Suprapubic skin (tissue), 4 donors: Measurements from ENCODE around the gene ZNF423. TPM values are rescaled to one million over a fixed set of nuclear protein-coding genes. Genes with fewer than 3 reads are reported as not detected.

ENCODE experiments used
- DNase-seq, 2 donors: peaks; one replicate each; pipeline ENCODE4 v3.0.0-alpha.2; 2019; ENCODE audit warnings: low spot score in 2 of 2
- H3K27ac ChIP-seq: fragments of 200-600 bp; sonication (generic); one replicate; pipeline ENCODE4 v1.5.1; 2019
- H3K27me3 ChIP-seq: fragments of 200-600 bp; sonication (generic); one replicate; pipeline ENCODE4 v1.5.1; 2019
- H3K36me3 ChIP-seq: fragments of 200-600 bp; sonication (generic); one replicate; pipeline ENCODE4 v1.5.1; 2019
- H3K4me1 ChIP-seq: fragments of 200-600 bp; sonication (generic); one replicate; pipeline ENCODE4 v1.5.1; 2019
- H3K4me3 ChIP-seq: fragments of 200-600 bp; sonication (generic); one replicate; pipeline ENCODE4 v1.5.1; 2019; ENCODE audit warnings: mild to moderate bottlenecking
- H3K9me3 ChIP-seq: fragments of 200-600 bp; sonication (generic); one replicate; pipeline ENCODE4 v1.5.1; 2019
- EP300 ChIP-seq: sonication (generic); formaldehyde crosslinking; IDR thresholded peaks from one replicate; pipeline ENCODE4 v1.6.1; 2017; ENCODE audit warnings: antibody characterized with exemption
- POLR2A ChIP-seq, 2 donors: fragments of 450-650 bp; IDR thresholded peaks; one replicate each; pipeline ENCODE4 v1.6.1; 2017; ENCODE audit warnings: antibody characterized with exemption in 2 of 2, mild to moderate bottlenecking in 2 of 2, moderate library complexity in 2 of 2
- POLR2AphosphoS5 ChIP-seq, 3 donors: sonication (generic); formaldehyde crosslinking; IDR thresholded peaks; one replicate each; pipeline ENCODE4 v1.6.1; 2017; ENCODE audit warnings: antibody characterized with exemption in 3 of 3
- WGBS: methylation state at CpG from one replicate; pipeline ENCODE4 v1.1.5; 2018; 5-methylcytosine and 5-hydroxymethylcytosine counted together
- total RNA-seq, 4 donors: library from RNA; depleted of rRNA; stranded (reverse); fragments of >200 nt; gene quantifications; one replicate each; pipeline ENCODE4 v1.1.0, GENCODE V29; 2016
- TF ChIP-seq, protein P1 (sequence below), 2 donors: fragments of 200-600 bp in 1 of 2; fragments of 450-650 bp in 1 of 2; sonication (generic) in 1 of 2; IDR thresholded peaks; one replicate each; pipeline ENCODE4 v1.5.1; 2016 to 2019; ENCODE audit warnings: antibody characterized with exemption in 2 of 2, mild to moderate bottlenecking in 1 of 2, moderate library complexity in 1 of 2

Gene ZNF423
- total RNA-seq, 4 donors from 2014 or later: 1.3 to 5.3 (median 1.9) TPM

DNA sequence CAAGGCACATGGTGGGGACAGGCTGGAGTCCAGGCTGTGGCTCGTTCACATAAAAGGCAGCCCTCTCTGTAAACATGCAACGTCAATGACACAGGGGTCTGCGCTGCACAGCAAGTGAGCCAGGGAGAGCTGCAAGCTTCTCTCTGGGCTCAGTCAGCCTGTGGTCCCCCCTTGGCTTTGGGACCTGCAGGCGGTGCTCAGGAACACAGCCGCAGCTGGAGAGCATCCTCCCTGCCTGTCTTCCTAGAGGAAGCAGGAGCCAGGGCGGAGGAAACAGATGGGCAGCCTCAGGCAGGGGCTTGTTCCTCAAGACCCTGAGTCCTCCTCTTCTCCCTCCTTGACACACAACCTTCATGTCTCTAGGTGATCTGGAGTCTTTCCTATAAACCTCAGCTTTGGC lies 254.3 kb downstream of the ZNF423 start:
- no peak for TF ChIP-seq POLR2AphosphoS5 (IDR thresholded peaks at IDR 0.05)
- TF ChIP-seq POLR2A (IDR thresholded peaks at IDR 0.05): no peak
- no peak for TF ChIP-seq EP300
- TF ChIP-seq, protein P1, sequence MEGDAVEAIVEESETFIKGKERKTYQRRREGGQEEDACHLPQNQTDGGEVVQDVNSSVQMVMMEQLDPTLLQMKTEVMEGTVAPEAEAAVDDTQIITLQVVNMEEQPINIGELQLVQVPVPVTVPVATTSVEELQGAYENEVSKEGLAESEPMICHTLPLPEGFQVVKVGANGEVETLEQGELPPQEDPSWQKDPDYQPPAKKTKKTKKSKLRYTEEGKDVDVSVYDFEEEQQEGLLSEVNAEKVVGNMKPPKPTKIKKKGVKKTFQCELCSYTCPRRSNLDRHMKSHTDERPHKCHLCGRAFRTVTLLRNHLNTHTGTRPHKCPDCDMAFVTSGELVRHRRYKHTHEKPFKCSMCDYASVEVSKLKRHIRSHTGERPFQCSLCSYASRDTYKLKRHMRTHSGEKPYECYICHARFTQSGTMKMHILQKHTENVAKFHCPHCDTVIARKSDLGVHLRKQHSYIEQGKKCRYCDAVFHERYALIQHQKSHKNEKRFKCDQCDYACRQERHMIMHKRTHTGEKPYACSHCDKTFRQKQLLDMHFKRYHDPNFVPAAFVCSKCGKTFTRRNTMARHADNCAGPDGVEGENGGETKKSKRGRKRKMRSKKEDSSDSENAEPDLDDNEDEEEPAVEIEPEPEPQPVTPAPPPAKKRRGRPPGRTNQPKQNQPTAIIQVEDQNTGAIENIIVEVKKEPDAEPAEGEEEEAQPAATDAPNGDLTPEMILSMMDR (IDR thresholded peaks at IDR 0.05): no peak
- Histone ChIP-seq H3K4me3 (no peak overlapping the region), H3K9me3 (no peaks in the 10 kb centered on the region), H3K36me3 (no peaks in the 10 kb centered on the region), H3K4me1 (peaks cover 11% of the 10 kb centered on the region), H3K27me3 (no peaks in the 10 kb centered on the region), H3K27ac (no peak overlapping the region)
- no peak for DNase-seq
- WGBS: 91% methylated on average over 6 of the region's 6 CpGs

DNA sequence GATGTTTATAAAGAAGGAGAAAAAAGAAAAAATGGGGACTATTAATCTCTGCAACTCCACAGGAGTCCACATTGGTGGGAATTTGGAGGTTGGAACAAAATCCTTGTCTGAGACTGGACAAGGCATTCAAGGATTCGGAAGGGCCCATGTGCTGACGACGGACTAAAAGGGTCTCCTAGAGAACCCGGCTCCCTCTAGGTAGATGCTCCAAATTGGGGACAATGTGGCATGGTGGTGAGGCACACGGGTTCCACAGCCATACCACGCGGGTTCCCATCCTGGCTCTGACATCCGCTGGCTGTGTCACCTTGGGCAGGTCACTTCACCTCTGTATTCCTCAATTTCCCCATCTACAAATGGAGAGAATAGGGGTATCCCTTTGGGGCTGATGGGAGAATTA lies 254.9 kb downstream of the ZNF423 start:
- Histone ChIP-seq H3K4me3 (no peak overlapping the region), H3K36me3 (no peaks in the 10 kb centered on the region), H3K27me3 (no peaks in the 10 kb centered on the region), H3K9me3 (no peaks in the 10 kb centered on the region), H3K27ac (no peak overlapping the region), H3K4me1 (peaks cover 16% of the 10 kb centered on the region)
- 95% methylated on average over 8 of the region's 8 CpGs for WGBS
- no peak for DNase-seq
- TF ChIP-seq, protein P1 (IDR thresholded peaks at IDR 0.05): no peak
- no peak for TF ChIP-seq EP300
- no peak for TF ChIP-seq POLR2AphosphoS5 (IDR thresholded peaks at IDR 0.05)
- no peak for TF ChIP-seq POLR2A (IDR thresholded peaks at IDR 0.05)

DNA sequence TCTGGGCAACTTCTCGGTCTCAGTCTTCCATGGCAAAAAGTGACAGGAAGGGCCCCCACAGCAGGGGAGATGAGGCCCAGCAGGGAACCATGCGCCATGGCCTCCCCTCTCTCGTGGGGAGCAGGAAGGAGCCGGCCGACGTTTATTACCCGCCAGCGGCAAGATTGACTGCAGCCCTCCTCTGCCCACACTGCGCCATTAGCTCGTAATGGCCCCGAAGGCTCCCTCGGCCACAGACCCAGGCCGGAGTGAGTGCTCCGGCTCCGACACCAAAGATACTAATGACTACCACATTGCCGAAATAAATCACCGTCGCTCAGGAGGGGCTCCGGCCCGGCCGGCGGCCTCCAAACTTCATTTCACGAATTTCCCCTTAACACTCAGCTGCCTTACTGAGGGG lies 255.4 kb downstream of the ZNF423 start:
- Histone ChIP-seq H3K4me1 (peaks cover 16% of the 10 kb centered on the region), H3K36me3 (no peaks in the 10 kb centered on the region), H3K27ac (no peak overlapping the region), H3K9me3 (no peaks in the 10 kb centered on the region), H3K27me3 (no peaks in the 10 kb centered on the region), H3K4me3 (no peak overlapping the region)
- 90% methylated on average over 23 of the region's 23 CpGs for WGBS
- TF ChIP-seq EP300 (no peak), POLR2AphosphoS5 (IDR thresholded peaks at IDR 0.05) (no peak), POLR2A (IDR thresholded peaks at IDR 0.05) (no peak)
- TF ChIP-seq, protein P1 (IDR thresholded peaks at IDR 0.05): no peak
- DNase-seq: no peak

DNA sequence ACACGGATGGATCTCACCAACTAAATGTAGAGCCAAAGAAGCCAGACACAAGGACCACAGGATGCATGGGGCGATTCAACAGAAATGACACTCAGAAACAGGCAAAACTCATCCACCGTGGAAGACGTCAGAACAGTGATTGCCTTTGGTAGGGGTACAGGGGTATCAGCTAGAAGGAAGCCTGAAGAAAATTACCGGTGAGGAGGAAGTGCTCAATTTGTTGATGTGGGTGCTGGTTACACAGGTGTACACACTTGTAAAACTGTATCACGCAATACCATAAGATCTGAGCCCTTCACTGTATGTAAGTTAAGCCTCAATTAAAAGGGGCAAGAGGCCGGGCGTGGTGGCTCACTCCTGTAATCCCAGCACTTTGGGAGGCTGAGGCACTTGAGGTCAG lies 256.2 kb downstream of the ZNF423 start:
- H3K4me1 ChIP-seq: peaks cover 16% of the 10 kb centered on the region
- WGBS: 87% methylated on average over 8 of the region's 8 CpGs
- no peak for DNase-seq
- no peaks in the 10 kb centered on the region for H3K36me3 ChIP-seq
- no peaks in the 10 kb centered on the region for H3K27me3 ChIP-seq
- TF ChIP-seq, protein P1 (IDR thresholded peaks at IDR 0.05): no peak
- TF ChIP-seq POLR2A (IDR thresholded peaks at IDR 0.05) (no peak), POLR2AphosphoS5 (IDR thresholded peaks at IDR 0.05) (no peak), EP300 (no peak)
- H3K4me3 ChIP-seq: no peak overlapping the region
- no peak overlapping the region for H3K27ac ChIP-seq
- H3K9me3 ChIP-seq: no peaks in the 10 kb centered on the region

DNA sequence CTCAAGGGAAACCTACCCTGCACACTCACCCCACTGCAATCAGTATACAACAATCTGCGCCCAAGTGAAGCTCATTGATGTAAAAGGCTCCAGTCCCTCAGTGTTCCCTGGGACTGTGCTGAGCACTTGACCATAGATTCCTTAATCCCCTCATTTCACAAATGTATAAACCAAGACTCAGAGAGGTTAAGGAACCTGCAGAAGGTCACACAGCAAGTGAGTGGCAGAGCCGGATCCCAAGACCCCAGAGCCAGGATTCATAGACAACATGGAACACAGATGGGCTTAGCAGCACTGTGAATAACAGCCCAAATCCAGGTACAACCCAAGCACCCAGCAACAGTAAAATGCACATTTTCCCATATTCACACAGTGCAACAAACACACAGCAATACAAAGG lies 256.6 kb downstream of the ZNF423 start:
- WGBS: 96% methylated on average over 2 of the region's 2 CpGs
- no peak for TF ChIP-seq EP300
- TF ChIP-seq POLR2AphosphoS5 (IDR thresholded peaks at IDR 0.05): no peak
- TF ChIP-seq POLR2A (IDR thresholded peaks at IDR 0.05): no peak
- TF ChIP-seq, protein P1 (IDR thresholded peaks at IDR 0.05): no peak
- no peak for DNase-seq

More for the DNA sequence above, 256.6 kb downstream of the ZNF423 start:
- Histone ChIP-seq H3K4me1 (peaks cover 16% of the 10 kb centered on the region), H3K4me3 (no peak overlapping the region), H3K36me3 (no peaks in the 10 kb centered on the region), H3K9me3 (no peaks in the 10 kb centered on the region), H3K27me3 (no peaks in the 10 kb centered on the region), H3K27ac (no peak overlapping the region)
